Nephron progenitor cell (in vitro differentiated cells): ENCODE data around the gene PHF14.

Source experiments
- DNase-seq: peaks from one replicate; pipeline ENCODE4 v3.0.0; 2021
- H3K27ac Mint-ChIP-seq: 2 replicates; pipeline ENCODE4 v1.8.0; 2021; ENCODE audit warnings: mild to moderate bottlenecking, moderate library complexity, mixed read lengths
- H3K27me3 Mint-ChIP-seq: 2 replicates; pipeline ENCODE4 v1.8.0; 2021; ENCODE audit warnings: mild to moderate bottlenecking, low read depth, mixed read lengths; ENCODE audit not compliant: poor library complexity
- H3K36me3 Mint-ChIP-seq: 2 replicates; pipeline ENCODE4 v1.8.0; 2021; ENCODE audit warnings: low read depth, mixed read lengths
- H3K4me1 Mint-ChIP-seq: 2 replicates; pipeline ENCODE4 v1.8.0; 2021; ENCODE audit warnings: mixed read lengths
- H3K4me3 Mint-ChIP-seq: 2 replicates; pipeline ENCODE4 v1.8.0; 2021; ENCODE audit warnings: mild to moderate bottlenecking, moderate library complexity, mixed read lengths
- H3K9me3 Mint-ChIP-seq: 2 replicates; pipeline ENCODE4 v1.8.0; 2021; ENCODE audit warnings: mild to moderate bottlenecking, moderate library complexity, mixed read lengths
- TF ChIP-seq, protein P1 (sequence below): fragments of 200-600 bp; sonication (generic); IDR thresholded peaks from 2 replicates; pipeline ENCODE4 v1.5.0; 2021; ENCODE audit warnings: antibody characterized with exemption

The PHF14 gene

GRCh38 chr7:11006291-11006690, 32.6 kb downstream of the PHF14 start:
- no peaks in the 10 kb centered on the region for H3K27me3 Mint-ChIP-seq
- TF ChIP-seq, protein P1, sequence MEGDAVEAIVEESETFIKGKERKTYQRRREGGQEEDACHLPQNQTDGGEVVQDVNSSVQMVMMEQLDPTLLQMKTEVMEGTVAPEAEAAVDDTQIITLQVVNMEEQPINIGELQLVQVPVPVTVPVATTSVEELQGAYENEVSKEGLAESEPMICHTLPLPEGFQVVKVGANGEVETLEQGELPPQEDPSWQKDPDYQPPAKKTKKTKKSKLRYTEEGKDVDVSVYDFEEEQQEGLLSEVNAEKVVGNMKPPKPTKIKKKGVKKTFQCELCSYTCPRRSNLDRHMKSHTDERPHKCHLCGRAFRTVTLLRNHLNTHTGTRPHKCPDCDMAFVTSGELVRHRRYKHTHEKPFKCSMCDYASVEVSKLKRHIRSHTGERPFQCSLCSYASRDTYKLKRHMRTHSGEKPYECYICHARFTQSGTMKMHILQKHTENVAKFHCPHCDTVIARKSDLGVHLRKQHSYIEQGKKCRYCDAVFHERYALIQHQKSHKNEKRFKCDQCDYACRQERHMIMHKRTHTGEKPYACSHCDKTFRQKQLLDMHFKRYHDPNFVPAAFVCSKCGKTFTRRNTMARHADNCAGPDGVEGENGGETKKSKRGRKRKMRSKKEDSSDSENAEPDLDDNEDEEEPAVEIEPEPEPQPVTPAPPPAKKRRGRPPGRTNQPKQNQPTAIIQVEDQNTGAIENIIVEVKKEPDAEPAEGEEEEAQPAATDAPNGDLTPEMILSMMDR, result no peak
- H3K4me1 Mint-ChIP-seq, result no peaks in the 10 kb centered on the region
- no peak for DNase-seq
- H3K36me3 Mint-ChIP-seq, result peaks cover 79% of the 10 kb centered on the region
- H3K4me3 Mint-ChIP-seq, result no peak overlapping the region
- peaks cover 6% of the 10 kb centered on the region for H3K9me3 Mint-ChIP-seq
- H3K27ac Mint-ChIP-seq, result peak overlapping the region; percentile 37

DNA sequence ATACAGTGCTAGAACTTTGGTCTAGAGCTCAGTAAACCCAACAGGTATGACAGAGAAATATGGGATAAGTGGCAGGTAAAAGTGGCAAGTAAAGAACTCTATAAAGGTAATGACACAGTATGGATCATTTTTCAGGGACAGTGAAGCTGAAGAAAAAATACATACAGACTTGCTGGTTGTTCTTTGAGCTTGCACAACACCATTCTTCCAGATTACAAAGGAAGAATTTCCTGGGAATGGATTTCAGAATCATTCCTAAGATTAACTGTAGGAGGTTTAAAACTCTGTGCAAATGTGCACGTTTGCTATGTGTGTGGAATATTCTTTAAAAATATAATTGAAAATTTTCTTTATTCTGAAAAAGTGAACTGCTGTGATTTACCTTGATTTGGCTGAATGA, 36.0 kb downstream of the PHF14 start:
- no peaks in the 10 kb centered on the region for H3K27me3 Mint-ChIP-seq
- no peaks in the 10 kb centered on the region for H3K4me1 Mint-ChIP-seq
- H3K4me3 Mint-ChIP-seq, result no peak overlapping the region
- H3K9me3 Mint-ChIP-seq, result no peaks in the 10 kb centered on the region
- DNase-seq, result no peak
- TF ChIP-seq, protein P1, result no peak
- H3K27ac Mint-ChIP-seq, result no peak overlapping the region
- H3K36me3 Mint-ChIP-seq, result peaks cover 59% of the 10 kb centered on the region

- no peak overlapping the region for H3K4me3 Mint-ChIP-seq
- no peak for DNase-seq
- peaks cover 89% of the 10 kb centered on the region for H3K36me3 Mint-ChIP-seq
- peaks cover 43% of the 10 kb centered on the region for H3K9me3 Mint-ChIP-seq
- H3K27ac Mint-ChIP-seq, result no peak overlapping the region
- TF ChIP-seq, protein P1, result no peak
- peaks cover 4% of the 10 kb centered on the region for H3K27me3 Mint-ChIP-seq
- H3K4me1 Mint-ChIP-seq, result peaks cover 13% of the 10 kb centered on the region
These were observed 47.8 kb downstream of the PHF14 start for GRCh38 chr7:11021468-11021867.

GRCh38 chr7:11026452-11027359, 53.0 kb downstream of the PHF14 start:
- no peak for DNase-seq
- TF ChIP-seq, protein P1, result no peak
- Mint-ChIP-seq H3K36me3 (peaks cover 61% of the 10 kb centered on the region), H3K4me1 (peaks cover 19% of the 10 kb centered on the region), H3K9me3 (peaks cover 26% of the 10 kb centered on the region), H3K27ac (no peak overlapping the region), H3K4me3 (no peak overlapping the region), H3K27me3 (peaks cover 4% of the 10 kb centered on the region)

DNA sequence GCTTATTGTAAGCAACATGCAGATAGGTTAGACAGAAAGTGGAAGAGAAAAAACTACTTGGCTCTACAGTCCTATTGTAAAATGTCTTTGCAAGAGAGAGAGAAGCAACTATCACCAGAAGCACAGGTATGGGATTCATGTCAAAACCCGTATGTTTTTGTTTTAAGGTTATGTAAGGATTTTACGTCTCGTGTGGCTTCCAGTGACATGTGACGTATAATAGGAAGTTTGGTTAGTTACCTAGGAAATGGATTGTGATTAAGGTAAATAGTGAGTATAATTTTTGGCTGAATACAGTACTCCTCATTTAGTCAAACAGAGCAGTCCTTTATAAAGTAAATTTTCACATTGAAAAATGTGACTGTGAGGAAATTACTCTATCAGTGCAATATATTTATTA, 62.0 kb downstream of the PHF14 start:
- Mint-ChIP-seq H3K4me3 (no peak overlapping the region), H3K36me3 (peaks cover 48% of the 10 kb centered on the region), H3K9me3 (no peaks in the 10 kb centered on the region), H3K4me1 (no peaks in the 10 kb centered on the region), H3K27me3 (no peaks in the 10 kb centered on the region), H3K27ac (peak overlapping the region; percentile 78)
- DNase-seq, result no peak
- TF ChIP-seq, protein P1, result no peak

DNA sequence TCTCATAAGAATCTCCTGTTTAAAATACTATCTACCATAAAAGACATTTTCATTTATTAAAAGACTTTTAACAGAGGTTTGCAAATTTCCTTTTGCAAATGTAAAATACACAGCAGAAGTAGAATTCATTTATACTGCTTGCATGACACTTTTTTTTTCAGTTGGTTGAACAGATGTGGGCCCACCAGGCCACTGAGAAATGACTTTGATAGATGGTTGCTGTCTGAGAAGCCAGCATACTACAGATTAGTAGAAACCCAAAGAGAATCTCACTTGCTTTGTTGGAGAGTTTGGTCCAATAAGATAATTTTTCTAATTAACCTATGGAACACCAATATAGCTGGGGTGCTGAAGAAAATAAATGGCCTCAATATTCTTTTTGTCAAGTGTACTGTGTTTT, 66.3 kb downstream of the PHF14 start:
- H3K27me3 Mint-ChIP-seq, result no peaks in the 10 kb centered on the region
- DNase-seq, result no peak
- TF ChIP-seq, protein P1, result no peak
- peak overlapping the region; percentile 57 for H3K27ac Mint-ChIP-seq
- no peaks in the 10 kb centered on the region for H3K4me1 Mint-ChIP-seq
- no peaks in the 10 kb centered on the region for H3K9me3 Mint-ChIP-seq
- H3K36me3 Mint-ChIP-seq, result peaks cover 55% of the 10 kb centered on the region
- no peak overlapping the region for H3K4me3 Mint-ChIP-seq
